ENCODE measurements around the gene NOL4L.
"Not testable (repeated sequence)": the region's sequence is repeated elsewhere in the genome, so short reads cannot be mapped to it uniquely, and the experiment has no call there.

Gene NOL4L

GRCh38 chr20:32501709-32502108, 83.4 kb downstream of the NOL4L start:
- no peak for DNase-seq

- DNase-seq = no peak
Measured at GRCh38 chr20:32497589-32498224, 87.4 kb downstream of the NOL4L start.

- DNase-seq = no peak
Measured at GRCh38 chr20:32496811-32497533, 88.2 kb downstream of the NOL4L start.

GRCh38 chr20:32495949-32496348, 89.2 kb downstream of the NOL4L start:
- no peak for DNase-seq

- no peak for DNase-seq
Measured at GRCh38 chr20:32495217-32495565, 89.9 kb downstream of the NOL4L start.

GRCh38 chr20:32494483-32495216, 90.5 kb downstream of the NOL4L start:
- no peak for DNase-seq

GRCh38 chr20:32493356-32493755, 91.8 kb downstream of the NOL4L start:
- DNase-seq = no peak

- DNase-seq = not testable (repeated sequence)
Measured at GRCh38 chr20:32491764-32492151, 93.4 kb downstream of the NOL4L start.

- no peak for DNase-seq
Measured at GRCh38 chr20:32490942-32491763, 94.0 kb downstream of the NOL4L start.

GRCh38 chr20:32488066-32488838, 96.9 kb downstream of the NOL4L start:
- no peak for DNase-seq

- no peak for DNase-seq
Measured at GRCh38 chr20:32487381-32487780, 97.8 kb downstream of the NOL4L start.

GRCh38 chr20:32485770-32486478, 99.2 kb downstream of the NOL4L start:
- DNase-seq = no peak

- peak; percentile 72 for DNase-seq
Measured at GRCh38 chr20:32484958-32485769, 100.0 kb downstream of the NOL4L start.

- DNase-seq = peak; percentile 53
Measured at GRCh38 chr20:32484225-32484957, 100.7 kb downstream of the NOL4L start.

GRCh38 chr20:32483351-32484224, 101.5 kb downstream of the NOL4L start:
- DNase-seq = peak; percentile 90

- DNase-seq = no peak
Measured at GRCh38 chr20:32482442-32483261, 102.5 kb downstream of the NOL4L start.

GRCh38 chr20:32482143-32482441, 103.0 kb downstream of the NOL4L start:
- no peak for DNase-seq

Data from NCI-H2171 (cell line).